Astrocyte of the cerebellum (primary cell): ENCODE data around the gene NUBPL.

Experiments used
- DNase-seq: peaks from one replicate; pipeline ENCODE4 v3.0.0-alpha.2; 2011; ENCODE audit warnings: low read depth
- H3K4me3 ChIP-seq: 2 replicates; pipeline ENCODE4 v1.5.1; 2011; ENCODE audit warnings: mild to moderate bottlenecking, low read depth, low read length, moderate library complexity
- CTCF ChIP-seq: IDR thresholded peaks from 2 replicates; pipeline ENCODE4 v1.5.1; 2012; ENCODE audit warnings: low read length, low read depth, moderate library complexity, mild to moderate bottlenecking; ENCODE audit errors: missing control alignments
- in situ Hi-C: cut with HindIII; loops from 2 replicates; pipeline ENCODE4 v1.10.0; 2017; ENCODE audit warnings: low sequenced_read_pairs

Gene NUBPL

DNA sequence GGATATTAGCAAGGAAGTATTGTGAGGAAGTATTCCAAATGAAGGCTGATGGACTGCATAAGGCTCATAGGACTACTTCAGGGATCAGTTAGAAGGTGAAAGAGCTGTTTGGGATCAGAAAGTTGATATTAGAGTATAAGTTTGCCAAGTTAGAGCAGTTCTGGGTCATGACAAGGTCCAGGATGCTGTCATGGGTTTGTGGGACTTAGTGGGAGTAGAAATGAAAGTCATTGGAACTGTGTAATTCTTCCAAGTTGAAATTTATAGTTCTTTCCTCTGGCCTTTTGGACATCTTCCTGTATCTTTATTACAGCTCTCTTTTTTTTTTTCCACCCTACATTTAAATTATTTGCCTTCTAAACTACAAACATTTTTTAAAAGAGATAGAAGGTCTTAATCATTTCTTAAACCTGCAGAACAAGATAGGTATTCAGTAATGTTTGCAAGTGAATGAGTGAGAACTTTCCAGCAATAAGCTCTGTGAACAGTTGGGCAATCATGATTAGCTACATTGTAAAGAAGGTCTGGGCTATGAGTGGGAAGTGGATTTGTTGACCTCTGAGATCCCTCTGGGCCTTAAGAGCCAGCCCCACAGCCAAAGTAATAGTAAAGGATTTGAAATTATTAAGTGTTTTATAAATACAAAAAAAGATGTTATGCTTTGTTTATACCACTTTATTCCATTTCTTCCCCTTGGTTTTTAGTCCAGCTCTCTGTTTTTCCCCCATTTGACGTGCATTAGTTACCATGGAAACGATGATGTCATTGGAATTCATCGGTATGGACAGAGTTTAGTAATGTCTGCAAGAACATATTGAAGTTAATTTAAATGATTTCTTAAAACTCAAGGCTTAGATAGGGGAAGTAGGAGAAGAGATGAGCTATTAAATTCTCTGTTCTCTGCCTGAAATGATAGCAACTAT, 268.0 kb downstream of the NUBPL start:
- DNase-seq: peak; percentile 59
- no peak for TF ChIP-seq CTCF
- H3K4me3 ChIP-seq: no peak overlapping the region
- in situ Hi-C loops: no loop called here

- in situ Hi-C loops: no loop called here
- TF ChIP-seq CTCF: no peak
- H3K4me3 ChIP-seq: no peak overlapping the region
- peak; percentile 31 for DNase-seq
Measured at GRCh38 chr14:31834616-31835015, 273.4 kb downstream of the NUBPL start.

- H3K4me3 ChIP-seq: no peak overlapping the region
- TF ChIP-seq CTCF: no peak
- in situ Hi-C loops: no loop called here
- no peak for DNase-seq
Measured at GRCh38 chr14:31835049-31835448, 273.8 kb downstream of the NUBPL start.

GRCh38 chr14:31837031-31837430, 275.8 kb downstream of the NUBPL start:
- no peak for DNase-seq
- no peak for TF ChIP-seq CTCF
- in situ Hi-C loops: no loop called here
- H3K4me3 ChIP-seq: no peak overlapping the region

GRCh38 chr14:31842899-31843298, 281.7 kb downstream of the NUBPL start:
- in situ Hi-C loops: loop anchor here (5.0 kb wide), 1 partner anchor 81 kb away; no protein-coding TSS in a partner anchor
- no peak for TF ChIP-seq CTCF
- no peak overlapping the region for H3K4me3 ChIP-seq
- DNase-seq: no peak

DNA sequence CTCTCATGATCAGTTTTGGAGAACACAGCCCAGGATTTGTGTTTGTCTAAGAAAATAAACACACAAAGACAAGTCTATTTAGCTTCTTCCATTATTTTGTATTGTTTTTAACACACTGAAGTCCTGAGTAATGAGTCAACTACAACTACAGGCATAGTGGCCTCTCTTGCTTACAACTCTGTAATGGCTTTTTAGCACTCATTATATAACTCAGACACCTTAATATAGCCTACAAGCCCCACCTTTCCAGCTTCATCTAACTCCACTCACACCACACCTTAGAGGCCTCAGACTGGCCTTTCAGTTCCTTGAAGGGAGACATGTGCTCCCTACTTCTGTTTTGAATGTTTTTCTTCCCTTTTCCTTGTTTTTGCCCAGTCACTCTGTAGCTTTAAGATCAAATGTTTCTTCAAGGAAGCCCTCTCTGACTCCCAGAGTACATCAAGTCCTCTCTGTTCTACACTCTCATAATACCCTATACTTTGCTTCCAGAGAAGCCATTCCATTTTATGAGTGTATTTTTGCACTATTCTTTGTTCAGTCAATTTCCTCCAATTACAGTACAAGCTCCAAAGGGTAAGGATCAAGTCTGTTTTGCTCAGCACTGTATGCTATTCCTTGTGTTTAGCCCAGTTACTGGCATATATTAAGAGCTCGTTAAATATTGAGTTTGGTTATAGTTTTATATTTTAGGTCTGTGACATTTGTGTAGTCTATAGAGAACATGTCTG, 282.3 kb downstream of the NUBPL start:
- in situ Hi-C loops: loop anchor here (5.0 kb wide), 1 partner anchor 81 kb away; no protein-coding TSS in a partner anchor
- no peak overlapping the region for H3K4me3 ChIP-seq
- DNase-seq: no peak
- no peak for TF ChIP-seq CTCF
